Body of pancreas (tissue), 4 donors: Measurements from ENCODE around the gene ZNF521.

Experiments
- POLR2A ChIP-seq, 3 donors: fragments of 450-650 bp; IDR thresholded peaks; one replicate each; pipeline ENCODE4 v1.6.1; 2016; ENCODE audit warnings: antibody characterized with exemption in 3 of 3, mild to moderate bottlenecking in 2 of 3
- TF ChIP-seq, protein P1 (sequence below), 7 experiments: fragments of 450-650 bp in 4 of 7; fragments of 200-600 bp in 3 of 7; sonication (generic) in 3 of 7; IDR thresholded peaks; one replicate each; pipeline ENCODE4 v1.5.1; 2016 to 2019; ENCODE audit warnings: antibody characterized with exemption in 7 of 7

DNA sequence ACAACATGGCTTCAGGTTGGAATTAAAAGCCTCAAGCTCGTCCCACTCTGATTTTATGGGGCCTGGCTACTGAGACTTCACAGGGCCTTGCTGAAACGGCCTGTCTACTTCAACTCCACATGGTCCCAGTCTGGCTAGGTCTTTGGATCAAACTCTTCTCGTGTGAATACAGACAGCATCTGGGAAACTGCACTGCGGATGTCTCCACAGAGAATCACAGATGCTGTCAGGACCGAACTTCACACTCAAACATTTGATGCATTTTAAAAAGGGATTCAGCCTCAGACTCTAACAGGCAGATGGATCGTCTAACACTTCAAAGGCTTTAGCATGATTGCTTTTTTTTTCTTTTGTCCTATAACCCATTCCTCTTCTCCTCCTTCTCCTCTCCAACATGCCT lies 198.5 kb downstream of the ZNF521 start:
- TF ChIP-seq, protein P1, sequence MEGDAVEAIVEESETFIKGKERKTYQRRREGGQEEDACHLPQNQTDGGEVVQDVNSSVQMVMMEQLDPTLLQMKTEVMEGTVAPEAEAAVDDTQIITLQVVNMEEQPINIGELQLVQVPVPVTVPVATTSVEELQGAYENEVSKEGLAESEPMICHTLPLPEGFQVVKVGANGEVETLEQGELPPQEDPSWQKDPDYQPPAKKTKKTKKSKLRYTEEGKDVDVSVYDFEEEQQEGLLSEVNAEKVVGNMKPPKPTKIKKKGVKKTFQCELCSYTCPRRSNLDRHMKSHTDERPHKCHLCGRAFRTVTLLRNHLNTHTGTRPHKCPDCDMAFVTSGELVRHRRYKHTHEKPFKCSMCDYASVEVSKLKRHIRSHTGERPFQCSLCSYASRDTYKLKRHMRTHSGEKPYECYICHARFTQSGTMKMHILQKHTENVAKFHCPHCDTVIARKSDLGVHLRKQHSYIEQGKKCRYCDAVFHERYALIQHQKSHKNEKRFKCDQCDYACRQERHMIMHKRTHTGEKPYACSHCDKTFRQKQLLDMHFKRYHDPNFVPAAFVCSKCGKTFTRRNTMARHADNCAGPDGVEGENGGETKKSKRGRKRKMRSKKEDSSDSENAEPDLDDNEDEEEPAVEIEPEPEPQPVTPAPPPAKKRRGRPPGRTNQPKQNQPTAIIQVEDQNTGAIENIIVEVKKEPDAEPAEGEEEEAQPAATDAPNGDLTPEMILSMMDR (IDR thresholded peaks at IDR 0.05), result no peak
- TF ChIP-seq POLR2A (IDR thresholded peaks at IDR 0.05), result no peak
